B cell (primary cell): ENCODE measurements around the gene TCFL5. TPM values are rescaled to one million over a fixed set of nuclear protein-coding genes. Genes with fewer than 3 reads are reported as not detected.

Experiments used
- ATAC-seq: fragments of 200-7000 bp; cut with Tn5 transposase; one replicate; pipeline ENCODE4 v1.10.0; 2021; ENCODE audit warnings: low read depth, mild to moderate bottlenecking, moderate number of reproducible peaks, moderate library complexity
- CTCF ChIA-PET: fragments of 350-600 bp; sonication (Branson Sonifier 250); formaldehyde crosslinking; loops from one replicate; lab custom pipeline; 2021; ENCODE audit warnings: antibody characterized with exemption, inconsistent platforms; lab: Charles Lee
- POLR2A ChIA-PET: fragments of 350-600 bp; sonication (Branson Sonifier 250); formaldehyde crosslinking; loops from one replicate; lab custom pipeline; 2021; ENCODE audit warnings: antibody characterized with exemption; lab: Charles Lee
- DNase-seq: peaks from one replicate; pipeline ENCODE4 v3.0.0; 2013
- H2AFZ ChIP-seq: 2 replicates; pipeline ENCODE4 v1.6.1; 2012; ENCODE audit warnings: mild to moderate bottlenecking, low read depth, low read length; ENCODE audit not compliant: insufficient read depth, poor library complexity, severe bottlenecking
- H3K27ac ChIP-seq, 2 donors: 1 replicate in 1 of 2; 2 replicates in 1 of 2; pipeline ENCODE4 v1.5.1; 2012 to 2013; ENCODE audit warnings: low read length in 2 of 2, mild to moderate bottlenecking in 2 of 2, moderate library complexity in 1 of 2
- H3K27me3 ChIP-seq, 4 experiments: fragments of 200-600 bp in 1 of 4; sonication (generic) in 1 of 4; replicated peaks in 1 of 4; 1 replicate in 2 of 4; 2 replicates in 2 of 4; pipeline versions ENCODE4 v1.6.1 to v1.7.0; 2013 to 2016; ENCODE audit warnings: low read length in 3 of 4, mild to moderate bottlenecking in 2 of 4, mixed read lengths in 1 of 4, moderate library complexity in 1 of 4; ENCODE audit not compliant: insufficient read depth in 4 of 4, control insufficient read depth in 3 of 4; ENCODE audit errors: control extremely low read depth in 1 of 4
- H3K36me3 ChIP-seq, 2 experiments: replicated peaks in 1 of 2; 1 replicate in 1 of 2; 2 replicates in 1 of 2; pipeline versions ENCODE4 v1.6.1 to v1.7.1; 2013; ENCODE audit warnings: low read length in 1 of 2; ENCODE audit not compliant: insufficient read depth in 2 of 2, control insufficient read depth in 1 of 2; ENCODE audit errors: control extremely low read depth in 1 of 2, extremely low read depth in 1 of 2
- H3K4me1 ChIP-seq, 2 donors: fragments of 200-600 bp in 1 of 2; sonication (generic) in 1 of 2; 1 replicate in 1 of 2; 2 replicates in 1 of 2; pipeline versions ENCODE4 v1.5.1 to v1.6.1; 2013 to 2017; ENCODE audit warnings: low read length in 2 of 2; ENCODE audit not compliant: control insufficient read depth in 2 of 2, insufficient read depth in 2 of 2
- H3K4me2 ChIP-seq: replicated peaks from 2 replicates; pipeline ENCODE3; 2012; ENCODE audit warnings: mild to moderate bottlenecking, low read depth, low read length; ENCODE audit not compliant: poor library complexity, severe bottlenecking
- H3K4me3 ChIP-seq, 5 experiments: fragments of 200-600 bp in 1 of 5; sonication (generic) in 1 of 5; 1 replicate in 3 of 5; 2 replicates in 2 of 5; pipeline versions ENCODE4 v1.5.1 to v1.7.0; 2011 to 2016; ENCODE audit warnings: low read length in 4 of 5, mild to moderate bottlenecking in 4 of 5, low read depth in 2 of 5, control low read depth in 1 of 5, moderate library complexity in 1 of 5; ENCODE audit not compliant: insufficient read depth in 1 of 5; ENCODE audit errors: control extremely low read depth in 1 of 5, extremely low read depth in 1 of 5
- H3K79me2 ChIP-seq: fragments of 200-600 bp; sonication (generic); one replicate; pipeline ENCODE4 v1.6.0; 2016; ENCODE audit warnings: low read length; ENCODE audit not compliant: control insufficient read depth, insufficient read depth
- H3K9ac ChIP-seq: fragments of 200-600 bp; sonication (generic); 2 replicates; pipeline ENCODE4 v1.6.1; 2017; ENCODE audit warnings: mild to moderate bottlenecking, low read length, moderate library complexity
- H3K9me3 ChIP-seq, 3 donors: one replicate each; pipeline versions ENCODE4 v1.6.1 to v1.7.1; 2013; ENCODE audit warnings: low read length in 2 of 3; ENCODE audit not compliant: control insufficient read depth in 2 of 3, insufficient read depth in 1 of 3; ENCODE audit errors: control extremely low read depth in 1 of 3
- H4K20me1 ChIP-seq: 2 replicates; pipeline ENCODE4 v1.6.0; 2012; ENCODE audit warnings: mild to moderate bottlenecking, low read length; ENCODE audit not compliant: insufficient read depth, control insufficient read depth, poor library complexity, severe bottlenecking
- H3K27ac Mint-ChIP-seq: one replicate; pipeline ENCODE4 v1.8.0; 2021; ENCODE audit warnings: mixed read lengths
- H3K27me3 Mint-ChIP-seq: one replicate; pipeline ENCODE4 v1.8.0; 2021; ENCODE audit warnings: mixed read lengths
- H3K4me1 Mint-ChIP-seq: one replicate; pipeline ENCODE4 v1.8.0; 2021; ENCODE audit warnings: mixed read lengths
- H3K4me3 Mint-ChIP-seq: one replicate; pipeline ENCODE4 v1.8.0; 2021; ENCODE audit warnings: mixed read lengths
- H3K9me3 Mint-ChIP-seq: one replicate; pipeline ENCODE4 v1.8.0; 2022; ENCODE audit warnings: mixed read lengths; ENCODE audit not compliant: insufficient read depth
- CTCF ChIP-seq: fragments of 200-600 bp; IDR thresholded peaks from one replicate; pipeline ENCODE4 v1.8.0; 2022; ENCODE audit warnings: antibody characterized with exemption, mild to moderate bottlenecking
- EZH2 ChIP-seq: IDR thresholded peaks from 2 replicates; pipeline ENCODE4 v1.6.1; 2012; ENCODE audit warnings: borderline replicate concordance, low read depth, mild to moderate bottlenecking, moderate library complexity, low read length; ENCODE audit not compliant: insufficient read depth, poor library complexity, severe bottlenecking
- WGBS: methylation state at CpG from one replicate; pipeline ENCODE4 v1.1.5; 2013; ENCODE audit warnings: missing lambda C conversion rate; ENCODE audit not compliant: insufficient coverage; 5-methylcytosine and 5-hydroxymethylcytosine counted together
- intact Hi-C: fragments of 100-400 bp; cut with micrococcal nuclease; formaldehyde crosslinking; loops from one replicate; pipeline ENCODE4 v1.10.0; 2022
- polyA plus RNA-seq: library from polyadenylated mRNA; depleted of rRNA; stranded (reverse); fragments of >200 nt; gene quantifications from 2 replicates; pipeline ENCODE4 v1.2.3, GENCODE V29; 2012
- total RNA-seq, 2 donors: library from RNA; stranded (reverse); fragments of 120-200 nt in 1 of 2; gene quantifications; 1 replicate in 1 of 2; 2 replicates in 1 of 2; pipeline versions ENCODE4 v1.2.3 to v1.2.4, GENCODE V29; 2013 to 2022

TCFL5 gene
- total and polyA plus RNA-seq, 2 donors (not counting 1 experiment from before 2014, with no cell fraction given): 2.0 to 16.2 TPM

GRCh38 chr20:62825333-62825985 lies 36.2 kb downstream of the TCFL5 start:
- Histone ChIP-seq H3K4me1 (peaks cover 23 to 28% of the 10 kb centered on the region in 2 donors), H2AFZ (no peak overlapping the region), H3K79me2 (no peaks in the 10 kb centered on the region), H3K27ac (no peak overlapping the region), H4K20me1 (peaks cover 4% of the 10 kb centered on the region), H3K9me3 (no peaks in the 10 kb centered on the region), H3K4me2 (peak overlapping the region; percentile 53), H3K27me3 (no peaks in the 10 kb centered on the region), H3K36me3 (no peaks in the 10 kb centered on the region), H3K4me3 (no peak overlapping the region), H3K9ac (no peak overlapping the region)
- H3K27me3 Mint-ChIP-seq: no peaks in the 10 kb centered on the region
- ChIA-PET POLR2A (interaction anchor here (0.6 to 1.8 kb wide), 8 partner anchors 10 to 122 kb away, joined by 3 to 4 read pairs (median 4); partner anchors contain the start of gene TCFL5), CTCF (interaction anchor here (0.9 to 1.3 kb wide), 3 partner anchors 10 to 37 kb away, joined by 3 to 9 read pairs (median 6); partner anchors contain the start of gene TCFL5)
- H3K9me3 Mint-ChIP-seq: no peaks in the 10 kb centered on the region
- peaks cover 16% of the 10 kb centered on the region for H3K4me1 Mint-ChIP-seq
- ATAC-seq (no peak), DNase-seq (no peak)
- TF ChIP-seq CTCF: no peak
- no peak for TF ChIP-seq EZH2
- intact Hi-C loops: no loop called here
- peak overlapping the region; percentile 20 for H3K27ac Mint-ChIP-seq
- WGBS: 78% methylated on average over 16 of the region's 22 CpGs
- H3K4me3 Mint-ChIP-seq: peak overlapping the region; percentile 39
